Keratinocyte (primary cell): ENCODE measurements around the gene CPT2. TPM values are rescaled to one million over a fixed set of nuclear protein-coding genes. Genes with fewer than 3 reads are reported as not detected.

Experiments
- DNase-seq: peaks from one replicate; pipeline ENCODE4 v3.0.0-alpha.2; 2011; ENCODE audit warnings: low read depth, missing footprints, low spot score
- FAIRE-seq: peaks from 2 replicates; lab custom pipeline; 2011; peaks lifted over from hg19 to GRCh38; lab: Jason Lieb, UNC
- H2AFZ ChIP-seq: 2 replicates; pipeline ENCODE4 v1.6.0; 2012; ENCODE audit warnings: low read length, control low read depth, inconsistent platforms; ENCODE audit not compliant: control insufficient read depth
- H3K27ac ChIP-seq: 2 replicates; pipeline ENCODE4 v1.5.1; 2011; ENCODE audit warnings: low read length; ENCODE audit not compliant: control insufficient read depth, insufficient read depth
- H3K27me3 ChIP-seq: 3 replicates; pipeline ENCODE4 v1.6.0; 2011; ENCODE audit warnings: low read length; ENCODE audit not compliant: control insufficient read depth, insufficient read depth; ENCODE audit errors: extremely low read depth
- H3K36me3 ChIP-seq, 2 experiments: 2 replicates in 1 of 2; 3 replicates in 1 of 2; pipeline ENCODE4 v1.5.1; 2011; ENCODE audit warnings: low read length in 2 of 2, mild to moderate bottlenecking in 1 of 2; ENCODE audit not compliant: control insufficient read depth in 2 of 2, insufficient read depth in 2 of 2; ENCODE audit errors: extremely low read depth in 1 of 2
- H3K4me1 ChIP-seq: 3 replicates; pipeline ENCODE4 v1.5.1; 2011; ENCODE audit warnings: low read length; ENCODE audit not compliant: control insufficient read depth, insufficient read depth; ENCODE audit errors: extremely low read depth
- H3K4me2 ChIP-seq: 3 replicates; pipeline ENCODE4 v1.6.0; 2011; ENCODE audit warnings: low read depth, low read length; ENCODE audit not compliant: control insufficient read depth, insufficient read depth; ENCODE audit errors: extremely low read depth
- H3K4me3 ChIP-seq, 3 experiments: fragments of 200-600 bp in 1 of 3; sonication (generic) in 1 of 3; 2 replicates in 2 of 3; 3 replicates in 1 of 3; pipeline ENCODE4 v1.5.1; 2011 to 2016; ENCODE audit warnings: low read length in 3 of 3, mild to moderate bottlenecking in 3 of 3, control low read depth in 2 of 3, inconsistent platforms in 1 of 3, low read depth in 1 of 3, mixed read lengths in 1 of 3, mixed run types in 1 of 3, moderate library complexity in 1 of 3; ENCODE audit not compliant: control insufficient read depth in 2 of 3, insufficient read depth in 2 of 3; ENCODE audit errors: extremely low read depth in 1 of 3
- H3K79me2 ChIP-seq: 2 replicates; pipeline ENCODE4 v1.6.0; 2012; ENCODE audit warnings: low read length; ENCODE audit not compliant: control insufficient read depth, insufficient read depth
- H3K9ac ChIP-seq: 3 replicates; pipeline ENCODE4 v1.6.0; 2011; ENCODE audit warnings: low read length; ENCODE audit not compliant: control insufficient read depth, insufficient read depth; ENCODE audit errors: extremely low read depth
- H3K9me1 ChIP-seq: 3 replicates; pipeline ENCODE4 v1.6.0; 2011; ENCODE audit warnings: low read length; ENCODE audit not compliant: control insufficient read depth, insufficient read depth; ENCODE audit errors: extremely low read depth
- H3K9me3 ChIP-seq: 2 replicates; pipeline ENCODE4 v1.5.1; 2012; ENCODE audit warnings: low read depth, low read length; ENCODE audit not compliant: control insufficient read depth
- H4K20me1 ChIP-seq: 3 replicates; pipeline ENCODE4 v1.6.0; 2011; ENCODE audit warnings: low read length; ENCODE audit not compliant: control insufficient read depth, insufficient read depth; ENCODE audit errors: extremely low read depth
- EZH2 ChIP-seq: IDR thresholded peaks from one replicate; pipeline ENCODE4 v1.6.1; 2012; ENCODE audit warnings: inconsistent platforms, mild to moderate bottlenecking, low read length, moderate library complexity
- dilution Hi-C: fragments of 300-500 bp; cut with MboI; formaldehyde crosslinking; loops from one replicate; pipeline ENCODE4 v1.7.0; 2020; ENCODE audit warnings: low sequenced_read_pairs; ENCODE audit not compliant: extremely low pct_ligation_motif_present
- polyA plus RNA-seq, 5 experiments: library from polyadenylated mRNA; depleted of rRNA in 3 of 5; stranded (reverse) in 3 of 5; stranded (forward) in 1 of 5; unstranded in 1 of 5; fragments of >200 nt; gene quantifications; 1 replicate in 1 of 5; 2 replicates in 3 of 5; 3 replicates in 1 of 5; pipeline versions ENCODE4 v1.2.1 to v1.2.3, GENCODE V29; 2011 to 2012; ENCODE audit warnings: missing spikeins in 2 of 5, low read depth in 1 of 5, low replicate concordance in 1 of 5
- TF ChIP-seq, protein P1 (sequence below), 3 experiments: IDR thresholded peaks in 1 of 3; conservative IDR thresholded peaks in 1 of 3; optimal IDR thresholded peaks in 1 of 3; 2 replicates in 2 of 3; 3 replicates in 1 of 3; pipeline versions ENCODE3 to v1.5.1; 2011; ENCODE audit warnings: low read length in 3 of 3, mild to moderate bottlenecking in 3 of 3, moderate library complexity in 2 of 3, control low read depth in 1 of 3, inconsistent platforms in 1 of 3; ENCODE audit not compliant: insufficient read depth in 2 of 3; ENCODE audit errors: extremely low read depth in 1 of 3

Gene CPT2
- polyA plus RNA-seq, 1 donor (not counting 4 experiments of a cell fraction or from before 2014, with no cell fraction given), result 16.6 TPM

GRCh38 chr1:53246261-53247134 is 49.9 kb downstream of the CPT2 start:
- Histone ChIP-seq H3K9me3 (no peaks in the 10 kb centered on the region), H3K4me2 (no peak overlapping the region), H3K36me3 (peaks cover 8 to 17% of the 10 kb centered on the region in 2 experiments), H4K20me1 (no peaks in the 10 kb centered on the region), H3K79me2 (no peaks in the 10 kb centered on the region), H3K27ac (no peak overlapping the region), H3K4me3 (no peak overlapping the region), H3K9ac (no peak overlapping the region), H3K27me3 (no peaks in the 10 kb centered on the region), H3K9me1 (no peaks in the 10 kb centered on the region), H3K4me1 (no peaks in the 10 kb centered on the region), H2AFZ (no peak overlapping the region)
- dilution Hi-C loops, result no loop called here
- no peak for DNase-seq
- no peak for FAIRE-seq
- no peak for TF ChIP-seq EZH2
- TF ChIP-seq, protein P1, sequence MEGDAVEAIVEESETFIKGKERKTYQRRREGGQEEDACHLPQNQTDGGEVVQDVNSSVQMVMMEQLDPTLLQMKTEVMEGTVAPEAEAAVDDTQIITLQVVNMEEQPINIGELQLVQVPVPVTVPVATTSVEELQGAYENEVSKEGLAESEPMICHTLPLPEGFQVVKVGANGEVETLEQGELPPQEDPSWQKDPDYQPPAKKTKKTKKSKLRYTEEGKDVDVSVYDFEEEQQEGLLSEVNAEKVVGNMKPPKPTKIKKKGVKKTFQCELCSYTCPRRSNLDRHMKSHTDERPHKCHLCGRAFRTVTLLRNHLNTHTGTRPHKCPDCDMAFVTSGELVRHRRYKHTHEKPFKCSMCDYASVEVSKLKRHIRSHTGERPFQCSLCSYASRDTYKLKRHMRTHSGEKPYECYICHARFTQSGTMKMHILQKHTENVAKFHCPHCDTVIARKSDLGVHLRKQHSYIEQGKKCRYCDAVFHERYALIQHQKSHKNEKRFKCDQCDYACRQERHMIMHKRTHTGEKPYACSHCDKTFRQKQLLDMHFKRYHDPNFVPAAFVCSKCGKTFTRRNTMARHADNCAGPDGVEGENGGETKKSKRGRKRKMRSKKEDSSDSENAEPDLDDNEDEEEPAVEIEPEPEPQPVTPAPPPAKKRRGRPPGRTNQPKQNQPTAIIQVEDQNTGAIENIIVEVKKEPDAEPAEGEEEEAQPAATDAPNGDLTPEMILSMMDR (optimal IDR thresholded peaks at IDR 0.05 in 1 of 3, IDR thresholded peaks at IDR 0.05 in 1 of 3, conservative IDR thresholded peaks at IDR 0.05 in 1 of 3; ENCODE audit: extremely low read depth in 1 of 3, insufficient read depth in 2 of 3, low read length in 3 of 3), result no peak

DNA sequence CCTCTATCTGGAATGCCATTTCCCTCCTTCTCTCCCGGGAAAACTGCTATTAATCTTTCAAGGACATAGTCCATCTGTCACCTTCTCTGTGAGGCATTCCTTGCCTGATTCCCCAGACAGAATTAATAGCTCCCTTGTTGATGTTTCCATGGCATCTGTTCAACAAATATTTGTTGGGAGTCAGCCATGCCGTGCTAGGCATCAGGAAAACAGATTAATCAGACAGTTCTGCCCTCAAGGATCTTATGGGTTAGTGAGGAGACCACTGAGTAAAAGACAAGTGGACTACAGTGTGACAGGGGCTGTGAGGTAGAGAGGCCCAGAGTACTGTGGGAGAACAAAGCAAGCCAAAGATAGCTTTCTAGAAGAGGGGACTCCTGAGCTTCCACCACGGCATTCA is 53.1 kb downstream of the CPT2 start:
- Histone ChIP-seq H3K27me3 (no peaks in the 10 kb centered on the region), H3K4me3 (no peak overlapping the region), H4K20me1 (no peaks in the 10 kb centered on the region), H3K36me3 (peaks cover 10 to 26% of the 10 kb centered on the region in 2 experiments), H3K4me2 (no peak overlapping the region), H3K79me2 (no peaks in the 10 kb centered on the region), H3K27ac (no peak overlapping the region), H3K4me1 (no peaks in the 10 kb centered on the region), H2AFZ (no peak overlapping the region), H3K9me3 (no peaks in the 10 kb centered on the region), H3K9me1 (no peaks in the 10 kb centered on the region), H3K9ac (no peak overlapping the region)
- DNase-seq (no peak), FAIRE-seq (no peak)
- dilution Hi-C loops, result no loop called here
- TF ChIP-seq, protein P1 (optimal IDR thresholded peaks at IDR 0.05 in 1 of 3, IDR thresholded peaks at IDR 0.05 in 1 of 3, conservative IDR thresholded peaks at IDR 0.05 in 1 of 3; ENCODE audit: extremely low read depth in 1 of 3, insufficient read depth in 2 of 3, low read length in 3 of 3), result no peak
- TF ChIP-seq EZH2, result no peak
